WTC11 (cell line): ENCODE data around the gene NRG2. TPM values are rescaled to one million over a fixed set of nuclear protein-coding genes. Genes with fewer than 3 reads are reported as not detected.

ENCODE experiments used
- ATAC-seq: fragments of 200-7000 bp; cut with Tn5 transposase; 2 replicates; pipeline ENCODE4 v1.10.0; 2021; ENCODE audit warnings: mild to moderate bottlenecking, moderate library complexity
- CTCF ChIA-PET: fragments of 300-600 bp; sonication (Branson Sonifier 250); formaldehyde crosslinking; loops from one replicate; lab custom pipeline; 2021; ENCODE audit warnings: antibody characterized with exemption; lab: Charles Lee
- POLR2A ChIA-PET: fragments of 350-600 bp; sonication (Branson Sonifier 250); formaldehyde crosslinking; loops from one replicate; lab custom pipeline; 2021; ENCODE audit warnings: antibody characterized with exemption; lab: Charles Lee
- DNase-seq: peaks from one replicate; pipeline ENCODE4 v3.0.0; 2021; ENCODE audit warnings: low spot score
- H3K27ac Mint-ChIP-seq: 2 replicates; pipeline ENCODE4 v1.8.0; 2021; ENCODE audit warnings: mixed read lengths
- H3K27me3 Mint-ChIP-seq: 2 replicates; pipeline ENCODE4 v1.8.0; 2021; ENCODE audit warnings: low read depth, mild to moderate bottlenecking, moderate library complexity, mixed read lengths
- H3K36me3 Mint-ChIP-seq: 2 replicates; pipeline ENCODE4 v1.8.0; 2021; ENCODE audit warnings: mixed read lengths
- H3K4me1 Mint-ChIP-seq: 2 replicates; pipeline ENCODE4 v1.8.0; 2022; ENCODE audit warnings: mixed read lengths
- H3K4me3 Mint-ChIP-seq: 2 replicates; pipeline ENCODE4 v1.8.0; 2021; ENCODE audit warnings: mild to moderate bottlenecking, moderate library complexity, mixed read lengths
- H3K9me3 Mint-ChIP-seq: 2 replicates; pipeline ENCODE4 v1.8.0; 2021; ENCODE audit warnings: mixed read lengths
- AR ChIP-seq: fragments of 250-450 bp; sonication (Bioruptor Pico); IDR thresholded peaks from 2 replicates; pipeline ENCODE4 v1.9.0; 2021; ENCODE audit warnings: mild to moderate bottlenecking
- ATF6 ChIP-seq: sonication (generic); formaldehyde crosslinking; IDR thresholded peaks from 2 replicates; pipeline ENCODE4 v1.8.1; 2023; ENCODE audit warnings: mild to moderate bottlenecking, missing genetic modification reagents
- E2F5 ChIP-seq: sonication (generic); formaldehyde crosslinking; IDR thresholded peaks from 2 replicates; pipeline ENCODE4 v1.8.1; 2022; ENCODE audit warnings: mild to moderate bottlenecking, moderate library complexity, missing genetic modification reagents
- ESRRA ChIP-seq: sonication (generic); formaldehyde crosslinking; IDR thresholded peaks from 2 replicates; pipeline ENCODE4 v1.8.1; 2022; ENCODE audit warnings: mild to moderate bottlenecking, missing genetic modification reagents, borderline replicate concordance
- FOXP4 ChIP-seq: sonication (generic); formaldehyde crosslinking; IDR thresholded peaks from 2 replicates; pipeline ENCODE4 v1.8.0; 2022; ENCODE audit warnings: mild to moderate bottlenecking, missing genetic modification reagents
- GTF2I ChIP-seq: fragments of 250-450 bp; sonication (Bioruptor Pico); conservative IDR thresholded peaks from 2 replicates; pipeline ENCODE4 v1.4.0; 2021; ENCODE audit warnings: mild to moderate bottlenecking
- HMGA2 ChIP-seq: fragments of 250-450 bp; sonication (Bioruptor Pico); IDR thresholded peaks from 2 replicates; pipeline ENCODE4 v1.4.0; 2021; ENCODE audit warnings: mild to moderate bottlenecking, moderate library complexity
- IRF1 ChIP-seq: sonication (generic); formaldehyde crosslinking; IDR thresholded peaks from 2 replicates; pipeline ENCODE4 v1.8.0; 2023; ENCODE audit warnings: missing genetic modification reagents
- MYBL2 ChIP-seq: sonication (generic); formaldehyde crosslinking; IDR thresholded peaks from 2 replicates; pipeline ENCODE4 v1.8.1; 2023; ENCODE audit warnings: mild to moderate bottlenecking, moderate library complexity, missing genetic modification reagents
- NFYB ChIP-seq: sonication (generic); formaldehyde crosslinking; conservative IDR thresholded peaks from 2 replicates; pipeline ENCODE4 v1.8.0; 2022; ENCODE audit warnings: low read depth, missing genetic modification reagents
- PRRX2 ChIP-seq: fragments of 250-450 bp; sonication (Bioruptor Pico); IDR thresholded peaks from 2 replicates; pipeline ENCODE4 v1.8.0; 2021; ENCODE audit warnings: mild to moderate bottlenecking
- SP1 ChIP-seq: sonication (generic); formaldehyde crosslinking; conservative IDR thresholded peaks from 2 replicates; pipeline ENCODE4 v1.8.1; 2022; ENCODE audit warnings: missing genetic modification reagents
- STAT6 ChIP-seq: sonication (generic); formaldehyde crosslinking; conservative IDR thresholded peaks from 2 replicates; pipeline ENCODE4 v1.8.1; 2023; ENCODE audit warnings: mild to moderate bottlenecking, low read depth, missing genetic modification reagents, moderate library complexity
- USF1 ChIP-seq: sonication (generic); formaldehyde crosslinking; IDR thresholded peaks from 2 replicates; pipeline ENCODE4 v1.8.0; 2022; ENCODE audit warnings: mild to moderate bottlenecking, missing genetic modification reagents
- ZNF232 ChIP-seq: sonication (generic); formaldehyde crosslinking; IDR thresholded peaks from 2 replicates; pipeline ENCODE4 v1.8.0; 2022; ENCODE audit warnings: mild to moderate bottlenecking, missing genetic modification reagents
- ZNF425 ChIP-seq: fragments of 250-450 bp; sonication (Bioruptor Pico); conservative IDR thresholded peaks from 2 replicates; pipeline ENCODE4 v1.9.0; 2021; ENCODE audit warnings: mild to moderate bottlenecking
- total RNA-seq: library from RNA; stranded (reverse); gene quantifications from 3 replicates; pipeline ENCODE4 v1.2.3, GENCODE V29; 2021

Gene NRG2
- total RNA-seq, 1 experiment from 2014 or later = 0.44 TPM

- no peak for TF ChIP-seq AR (CRISPR knock-in tag)
- no peak for TF ChIP-seq IRF1 (CRISPR knock-in tag)
- TF ChIP-seq, all 79 proteins: peak for 0
Measured at GRCh38 chr5:139806726-139807646, 236.1 kb downstream of the NRG2 start (continued).

- H3K4me3 Mint-ChIP-seq = no peak overlapping the region
- no peaks in the 10 kb centered on the region for H3K4me1 Mint-ChIP-seq
- peaks cover 15% of the 10 kb centered on the region for H3K27me3 Mint-ChIP-seq
- POLR2A ChIA-PET = no interaction called here
- TF ChIP-seq ZNF425 (no peak), ZNF232 (no peak), FOXP4 (no peak), STAT6 (no peak), GTF2I (no peak), E2F5 (CRISPR knock-in tag) (no peak), IRF1 (CRISPR knock-in tag) (no peak), NFYB (CRISPR knock-in tag) (no peak), MYBL2 (CRISPR knock-in tag) (no peak), HMGA2 (CRISPR knock-in tag) (no peak), PRRX2 (CRISPR knock-in tag) (no peak), ESRRA (CRISPR knock-in tag) (no peak), ATF6 (CRISPR knock-in tag) (no peak), USF1 (no peak), SP1 (no peak)
- TF ChIP-seq, all 79 proteins: peak for 0
- DNase-seq = no peak
- no peaks in the 10 kb centered on the region for H3K36me3 Mint-ChIP-seq
- no peak overlapping the region for H3K27ac Mint-ChIP-seq
- ATAC-seq = no peak
- CTCF ChIA-PET = interaction anchor here (1.4 to 2.6 kb wide), 4 partner anchors 19 to 163 kb away, joined by 4 to 14 read pairs (median 9); no protein-coding TSS in a partner anchor
- no peaks in the 10 kb centered on the region for H3K9me3 Mint-ChIP-seq
Measured at GRCh38 chr5:139806111-139806510, 237.0 kb downstream of the NRG2 start.
